Panc1 (cell line): Measurements from ENCODE around the gene PTPN23. TPM values are rescaled to one million over a fixed set of nuclear protein-coding genes. Genes with fewer than 3 reads are reported as not detected.

Source experiments
- ATAC-seq: fragments of 200-7000 bp; cut with Tn5 transposase; 2 replicates; pipeline ENCODE4 v1.9.1; 2020; ENCODE audit warnings: mild to moderate bottlenecking, moderate library complexity
- BruUV-seq: library from RNA; stranded (reverse); fragments of 400-500 nt; replicated peaks from 2 replicates; lab custom pipeline; 2021; lab: Mats Ljungman, UMichigan
- CTCF ChIA-PET: fragments of 300-600 bp; sonication (Branson Sonifier 250); formaldehyde crosslinking; loops from one replicate; lab custom pipeline; 2022; ENCODE audit warnings: antibody characterized with exemption; lab: Charles Lee
- POLR2A ChIA-PET: fragments of 300-600 bp; sonication (Branson Sonifier 250); formaldehyde crosslinking; loops from one replicate; lab custom pipeline; 2022; ENCODE audit warnings: antibody characterized with exemption; lab: Charles Lee
- DNase-seq: peaks from one replicate; pipeline ENCODE4 v3.0.0-alpha.2; 2010; ENCODE audit warnings: low read depth, low spot score
- H3K27ac ChIP-seq: 2 replicates; pipeline ENCODE4 v1.5.1; 2011; ENCODE audit warnings: mild to moderate bottlenecking, low read length, inconsistent platforms
- H3K27me3 ChIP-seq: fragments of 200-500 bp; sonication (Bioruptor generic); 2 replicates; pipeline ENCODE4 v1.6.0; 2014; ENCODE audit warnings: low read length, inconsistent platforms; ENCODE audit not compliant: control insufficient read depth, insufficient read depth
- H3K36me3 ChIP-seq: fragments of 200-500 bp; sonication (Bioruptor generic); 2 replicates; pipeline ENCODE4 v1.5.1; 2014; ENCODE audit warnings: inconsistent platforms, mild to moderate bottlenecking, low read length, moderate library complexity; ENCODE audit not compliant: control insufficient read depth, insufficient read depth
- H3K4me1 ChIP-seq: 2 replicates; pipeline ENCODE4 v1.5.1; 2011; ENCODE audit warnings: inconsistent platforms, mild to moderate bottlenecking, low read length, moderate library complexity; ENCODE audit not compliant: control insufficient read depth, insufficient read depth
- H3K4me3 ChIP-seq, 2 experiments: 2 replicates each; pipeline ENCODE4 v1.5.1; 2011 to 2012; ENCODE audit warnings: low read depth in 2 of 2, low read length in 2 of 2, mild to moderate bottlenecking in 2 of 2, inconsistent platforms in 1 of 2, moderate library complexity in 1 of 2
- H3K9me3 ChIP-seq: fragments of 200-500 bp; sonication (Bioruptor generic); 2 replicates; pipeline ENCODE4 v1.5.1; 2014; ENCODE audit warnings: low read depth, mild to moderate bottlenecking, inconsistent platforms, low read length, moderate library complexity; ENCODE audit not compliant: control insufficient read depth, insufficient read depth
- CTCF ChIP-seq: fragments of 450-650 bp; IDR thresholded peaks from 2 replicates; pipeline ENCODE4 v1.5.1; 2017; ENCODE audit warnings: mild to moderate bottlenecking
- POLR2AphosphoS5 ChIP-seq: IDR thresholded peaks from 2 replicates; pipeline ENCODE4 v1.6.1; 2012; ENCODE audit warnings: mild to moderate bottlenecking, low read depth, low read length, moderate library complexity
- REST ChIP-seq, 2 experiments: IDR thresholded peaks; 2 replicates each; pipeline ENCODE4 v1.6.1; 2011 to 2012; ENCODE audit warnings: low read depth in 2 of 2, control low read depth in 1 of 2, low read length in 1 of 2, mild to moderate bottlenecking in 1 of 2, moderate library complexity in 1 of 2; ENCODE audit not compliant: insufficient read depth in 1 of 2
- SIN3A ChIP-seq: IDR thresholded peaks from 2 replicates; pipeline ENCODE4 v1.6.1; 2012; ENCODE audit warnings: low read depth, mild to moderate bottlenecking, low read length, moderate library complexity, borderline replicate concordance; ENCODE audit not compliant: insufficient read depth
- TCF7L2 ChIP-seq: IDR thresholded peaks from 2 replicates; pipeline ENCODE4 v1.6.1; 2011; ENCODE audit warnings: mild to moderate bottlenecking, low read depth, low read length, inconsistent platforms
- in situ Hi-C: cut with HindIII; loops from 2 replicates; pipeline ENCODE4 v1.10.0; 2016; ENCODE audit warnings: low sequenced_read_pairs, low pct_unique_long_range_greater_than_20kb
- intact Hi-C: fragments of 100-400 bp; cut with micrococcal nuclease; formaldehyde crosslinking; loops from one replicate; pipeline ENCODE4 v1.10.0; 2022; ENCODE audit not compliant: unreplicated experiment
- total RNA-seq: library from RNA; stranded (reverse); gene quantifications from one replicate; pipeline ENCODE4 v1.2.1, GENCODE V29; 2021; ENCODE audit not compliant: unreplicated experiment

The PTPN23 gene
- total RNA-seq, 1 experiment from 2014 or later, result 35.7 TPM

- no TSS peak for BruUV-seq
- Histone ChIP-seq H3K4me3 (no peak overlapping the region), H3K9me3 (no peaks in the 10 kb centered on the region), H3K36me3 (no peaks in the 10 kb centered on the region; the same call in 1 of the 2 replicates), H3K27ac (no peak overlapping the region), H3K4me1 (peaks cover 3% of the 10 kb centered on the region; the same call in 1 of the 2 replicates), H3K27me3 (no peaks in the 10 kb centered on the region)
- ATAC-seq (no peak), DNase-seq (no peak)
- TF ChIP-seq REST (IDR thresholded peaks at IDR 0.05; ENCODE audit: insufficient read depth in 1 of 2, low read depth in 2 of 2, low read length in 1 of 2) (no peak), TCF7L2 (no peak), CTCF (no peak), POLR2AphosphoS5 (no peak), SIN3A (no peak)
- intact Hi-C loops (no loop called here), in situ Hi-C loops (no loop called here)
- ChIA-PET CTCF (no interaction called here), POLR2A (no interaction called here)
These were observed 5.0 kb downstream of the PTPN23 start for GRCh38 chr3:47385796-47386195.

GRCh38 chr3:47392933-47393332, 12.1 kb downstream of the PTPN23 start:
- POLR2A ChIA-PET, result no interaction called here
- CTCF ChIA-PET, result no interaction called here
- H3K4me3 ChIP-seq, result no peak overlapping the region
- intact Hi-C loops, result no loop called here
- H3K36me3 ChIP-seq, result no peaks in the 10 kb centered on the region
- peaks cover 5% of the 10 kb centered on the region; the same call in 1 of the 2 replicates for H3K4me1 ChIP-seq
- H3K9me3 ChIP-seq, result no peaks in the 10 kb centered on the region
- no peak for TF ChIP-seq CTCF
- TF ChIP-seq POLR2AphosphoS5, result no peak
- no peak for TF ChIP-seq TCF7L2
- no peak for TF ChIP-seq REST (IDR thresholded peaks at IDR 0.05; ENCODE audit: insufficient read depth in 1 of 2, low read depth in 2 of 2, low read length in 1 of 2)
- no peak for TF ChIP-seq SIN3A
- no TSS peak for BruUV-seq
- ATAC-seq, result no peak
- in situ Hi-C loops, result no loop called here
- no peak for DNase-seq
- H3K27me3 ChIP-seq, result no peaks in the 10 kb centered on the region
- no peak overlapping the region for H3K27ac ChIP-seq
